Pulmonary artery endothelial cell (primary cell): ENCODE data around the gene IGF1. TPM values are rescaled to one million over a fixed set of nuclear protein-coding genes. Genes with fewer than 3 reads are reported as not detected.

ENCODE experiments used
- DNase-seq: peaks from one replicate; pipeline ENCODE4 v3.0.0-alpha.2; 2011; ENCODE audit warnings: low read depth, low spot score
- total RNA-seq: library from RNA; depleted of rRNA; stranded (reverse); fragments of >200 nt; gene quantifications from 2 replicates; pipeline ENCODE4 v1.2.3, GENCODE V29; 2014

IGF1 gene
- total RNA-seq, 1 donor from 2014 or later: 0.20 TPM

DNA sequence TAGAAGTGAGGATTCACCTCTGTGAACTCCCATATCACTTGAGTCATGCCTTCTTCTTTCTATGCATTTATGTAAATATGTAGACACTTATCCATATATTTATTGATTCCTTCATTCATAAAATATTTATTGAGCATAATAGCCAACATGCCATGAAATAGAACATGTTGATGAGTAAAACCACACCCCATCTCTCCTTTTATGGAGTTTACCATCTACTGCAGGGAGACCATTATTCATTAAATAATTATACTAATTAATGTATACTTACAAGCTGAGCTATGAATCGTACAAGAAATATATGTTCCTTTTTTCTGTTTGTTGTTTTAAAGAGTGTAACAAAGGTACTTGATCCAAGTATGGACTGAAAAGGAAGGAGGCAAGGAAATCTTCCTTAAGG is 17.4 kb upstream of the IGF1 start:
- DNase-seq: no peak

GRCh38 chr12:102496591-102496990 is 16.2 kb upstream of the IGF1 start:
- no peak for DNase-seq

DNA sequence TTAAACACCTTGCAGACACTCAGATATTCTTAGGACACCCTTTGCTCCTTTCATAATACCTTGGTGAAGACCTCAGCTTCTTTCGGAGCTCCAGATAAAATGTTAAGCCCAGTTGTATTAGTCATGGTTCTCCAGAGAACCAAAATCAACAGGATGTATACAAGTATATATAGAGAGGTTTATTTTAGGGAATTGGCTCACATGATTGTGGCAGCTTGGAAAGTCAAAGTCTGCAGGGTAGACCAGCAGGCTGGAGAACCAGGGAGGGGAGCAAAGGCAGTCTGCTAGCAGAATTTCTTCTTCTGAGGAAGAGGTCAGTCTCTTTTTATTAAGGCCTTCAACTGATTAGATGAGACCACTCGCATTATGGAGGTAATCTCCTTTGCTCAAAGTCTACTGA is 6.9 kb upstream of the IGF1 start:
- DNase-seq: no peak

GRCh38 chr12:102486153-102486552 is 5.8 kb upstream of the IGF1 start:
- DNase-seq: no peak

DNA sequence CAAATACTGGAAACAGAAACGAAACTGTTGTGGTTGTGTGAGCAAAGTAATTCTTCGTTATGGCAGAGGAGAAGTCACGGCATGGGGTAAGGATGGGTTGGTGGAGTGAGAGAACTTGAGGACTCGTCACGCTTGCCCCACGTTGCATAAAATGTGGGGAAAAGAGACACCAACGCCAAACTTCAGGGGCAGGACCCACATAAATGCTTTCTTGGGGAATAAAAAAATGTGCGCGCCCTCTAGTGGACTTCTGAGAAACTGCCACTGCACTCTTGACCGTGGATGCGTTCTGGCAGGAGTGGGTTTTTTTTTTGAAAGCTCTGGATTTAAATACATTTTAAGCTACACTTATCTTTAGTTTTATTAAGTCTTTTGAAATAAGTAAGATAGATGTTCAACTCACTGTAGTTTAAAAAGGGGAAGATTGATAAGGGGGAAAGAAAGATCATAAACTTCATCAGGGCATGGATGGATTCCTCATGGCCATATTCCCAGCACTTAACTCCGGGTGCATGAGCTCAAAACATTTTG is 4.1 kb upstream of the IGF1 start:
- DNase-seq: no peak

DNA sequence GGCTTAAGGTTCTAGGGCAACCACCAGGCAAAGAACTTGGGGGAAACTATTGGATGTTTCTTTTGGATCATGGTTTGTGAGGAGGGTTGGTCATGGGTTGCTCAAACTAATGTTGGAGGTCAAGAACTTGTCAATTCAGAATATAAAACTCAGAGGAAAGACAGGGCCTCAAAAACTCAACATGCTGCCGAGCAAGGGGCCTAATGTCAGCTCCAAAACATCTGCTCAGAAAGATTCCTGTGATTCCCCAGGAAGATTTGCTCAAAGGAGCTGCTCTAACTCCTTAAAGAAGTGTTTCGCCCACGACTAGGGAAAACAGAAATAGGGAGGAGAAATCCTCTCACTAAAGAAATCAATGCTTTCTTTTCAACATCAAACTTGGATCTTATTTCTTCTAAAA is 3.7 kb upstream of the IGF1 start:
- no peak for DNase-seq

DNA sequence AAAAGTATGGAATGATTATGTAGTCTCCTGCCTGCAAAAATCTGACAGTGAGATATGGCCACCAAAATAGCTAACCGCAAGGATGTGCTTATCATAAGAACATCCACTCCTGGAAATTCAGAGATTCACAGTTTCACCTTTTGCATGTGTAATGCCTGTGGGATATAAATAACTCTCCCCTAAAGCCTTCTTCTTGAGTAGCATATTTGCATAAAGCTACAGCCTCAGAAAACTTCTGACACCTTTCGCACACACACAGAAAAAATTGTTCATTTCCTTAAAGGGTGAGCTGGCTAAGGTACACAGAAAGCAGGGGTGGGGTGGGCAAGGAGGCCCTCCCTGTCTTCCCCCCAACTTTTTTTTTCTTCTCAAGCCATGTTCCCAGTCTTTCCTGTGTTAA is 3.1 kb upstream of the IGF1 start:
- no peak for DNase-seq

GRCh38 chr12:102481705-102482425 is 1.5 kb upstream of the IGF1 start:
- no peak for DNase-seq

GRCh38 chr12:102479939-102480338 is 424 bp downstream of the IGF1 start:
- DNase-seq: no peak

GRCh38 chr12:102479099-102479885 is 1.1 kb downstream of the IGF1 start:
- no peak for DNase-seq

GRCh38 chr12:102478405-102479098 is 1.8 kb downstream of the IGF1 start:
- DNase-seq: no peak

DNA sequence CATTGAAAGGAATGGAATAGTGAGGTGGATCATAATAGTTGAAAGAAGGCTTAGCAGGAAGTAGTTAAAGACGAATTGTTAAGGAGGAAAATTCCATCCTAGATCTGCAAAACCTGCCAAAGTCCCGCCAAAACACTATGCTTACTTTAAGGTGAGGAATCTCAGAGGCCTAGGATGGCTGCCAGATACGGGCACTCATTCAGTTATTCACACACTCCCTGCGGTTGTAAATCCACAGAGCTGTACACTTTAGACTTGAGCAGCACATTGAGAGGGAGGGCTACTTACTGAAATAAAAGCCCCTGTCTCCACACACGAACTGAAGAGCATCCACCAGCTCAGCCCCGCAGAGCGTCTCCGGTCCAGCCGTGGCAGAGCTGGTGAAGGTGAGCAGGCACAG is 5.0 kb downstream of the IGF1 start:
- DNase-seq: no peak

GRCh38 chr12:102474438-102475064 is 5.8 kb downstream of the IGF1 start:
- DNase-seq: no peak

GRCh38 chr12:102472496-102472895 is 7.9 kb downstream of the IGF1 start:
- no peak for DNase-seq

DNA sequence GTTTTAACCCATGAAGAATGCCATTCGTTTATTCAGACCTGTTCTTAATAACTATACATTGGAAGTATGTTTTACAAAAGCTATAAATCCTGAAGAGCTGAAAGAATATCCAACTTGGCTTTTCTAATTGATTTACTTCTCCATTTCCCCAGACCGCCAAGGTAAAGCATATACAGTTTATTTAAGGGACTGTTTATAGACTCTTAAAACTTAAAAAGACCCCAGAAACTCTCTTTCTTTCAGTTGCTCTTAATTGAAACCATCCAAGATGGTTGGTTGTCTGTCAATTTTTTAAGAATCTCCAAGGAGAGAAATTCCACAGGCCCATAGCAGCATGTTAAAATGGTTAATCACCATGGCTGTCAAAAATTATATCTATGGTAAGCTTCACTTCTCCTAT is 8.8 kb downstream of the IGF1 start:
- DNase-seq: no peak

- no peak for DNase-seq
These were observed 9.4 kb downstream of the IGF1 start for GRCh38 chr12:102470945-102471344.

DNA sequence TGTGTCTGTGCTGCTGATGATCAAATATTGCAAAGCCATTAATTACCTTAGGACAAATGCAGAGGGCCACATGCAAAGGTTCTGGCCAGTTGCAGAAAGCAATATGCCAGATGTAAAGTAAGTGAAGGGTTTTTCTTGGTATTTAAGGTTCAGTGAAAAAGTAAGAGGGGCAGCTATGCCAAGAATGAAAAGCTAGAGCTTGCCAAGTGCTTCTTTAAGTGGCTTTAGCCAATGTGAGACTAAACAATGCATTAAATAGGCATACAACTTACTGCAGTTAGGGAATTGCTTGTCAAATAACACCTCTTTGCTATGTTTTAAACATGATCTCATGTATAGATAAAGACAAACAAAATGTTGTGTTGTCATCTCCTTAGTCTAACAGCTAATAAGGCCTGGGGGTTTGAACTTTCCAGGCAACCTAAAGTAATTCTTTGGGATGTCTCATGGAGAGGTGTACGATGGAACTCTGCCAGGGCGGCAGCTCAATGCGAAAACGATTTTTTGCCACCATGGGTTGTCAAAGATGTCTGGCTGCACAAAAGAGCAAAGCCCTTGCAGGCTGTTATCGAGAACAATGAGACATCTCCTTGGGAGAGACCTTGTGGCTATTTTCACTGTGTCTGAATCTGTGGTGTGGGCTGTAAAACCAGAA is 12.0 kb downstream of the IGF1 start:
- no peak for DNase-seq

DNA sequence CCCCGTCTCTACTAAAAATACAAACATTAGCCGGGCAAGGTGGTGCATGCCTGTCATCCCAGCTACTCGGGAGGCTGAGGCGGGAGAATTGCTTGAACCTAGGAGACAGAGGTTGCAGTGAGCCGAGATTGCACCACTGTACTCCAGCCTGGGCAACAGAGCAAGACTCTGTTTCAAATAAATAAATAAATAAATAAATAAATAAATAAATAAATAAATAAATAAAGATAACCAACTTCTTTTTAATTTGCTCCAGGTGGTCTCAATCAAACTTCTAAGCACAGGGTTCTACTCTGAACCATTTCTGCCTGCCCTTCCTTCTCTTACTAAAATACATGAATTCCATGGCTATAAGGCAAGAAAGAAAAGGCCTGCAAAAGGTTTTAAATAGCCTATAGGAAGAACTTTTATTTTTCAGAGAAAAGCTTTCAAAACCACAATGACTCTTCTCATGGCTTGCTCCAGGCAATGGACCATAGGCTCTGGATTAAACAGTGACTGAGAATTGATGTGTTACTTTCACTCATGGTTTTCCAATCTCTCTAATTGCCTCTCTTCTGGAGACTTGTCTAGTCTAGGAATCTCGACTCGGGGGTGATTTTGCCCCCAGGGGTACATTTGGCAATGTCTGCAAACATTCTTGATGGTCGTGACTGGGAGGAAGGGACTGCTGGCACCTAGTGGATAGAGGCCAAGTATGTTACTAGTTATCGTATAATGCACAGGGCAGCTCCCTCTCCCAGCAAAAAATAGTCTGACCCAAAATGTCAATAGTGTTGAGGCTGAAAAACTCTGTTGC is 14.4 kb downstream of the IGF1 start:
- DNase-seq: no peak

DNA sequence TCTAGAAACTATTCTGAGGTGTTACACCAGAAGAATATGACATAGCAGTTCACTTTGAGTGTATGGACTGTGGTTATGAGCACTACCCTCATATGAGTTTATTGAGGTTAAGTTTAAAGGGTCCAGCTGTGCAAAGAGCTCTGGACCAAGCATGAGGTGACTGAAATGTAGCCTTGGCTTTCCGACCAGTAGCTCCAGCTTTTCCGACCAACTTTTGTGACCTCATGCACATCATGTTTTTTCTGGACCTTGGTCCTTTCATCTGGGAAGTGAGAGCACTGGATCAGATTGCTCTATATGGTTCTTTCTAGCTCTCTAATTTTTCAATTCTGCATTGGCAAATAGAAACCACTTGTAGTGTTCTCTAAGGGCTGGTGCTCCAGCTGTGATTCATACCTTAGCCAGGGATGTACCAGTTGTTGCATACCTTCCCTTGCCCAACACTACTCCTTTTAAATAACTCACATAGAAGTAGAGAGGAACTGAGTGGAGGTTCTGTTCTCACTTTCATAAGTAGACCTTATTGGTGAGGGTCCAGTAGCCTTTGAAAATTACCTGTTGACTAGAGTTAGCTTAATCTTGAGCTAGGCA is 16.6 kb downstream of the IGF1 start:
- DNase-seq: no peak
